WERI-Rb-1 (cell line): ENCODE data around the gene GNAQ.

Experiments used
- DNase-seq: peaks from one replicate; pipeline ENCODE4 v3.0.0-alpha.2; 2020
- H3K27ac ChIP-seq: fragments of 250-450 bp; sonication (Bioruptor Pico); 2 replicates; pipeline ENCODE4 v1.5.1; 2020; ENCODE audit warnings: mild to moderate bottlenecking, moderate library complexity
- H3K27me3 ChIP-seq: fragments of 250-450 bp; sonication (Bioruptor Pico); 2 replicates; pipeline ENCODE4 v1.5.1; 2021; ENCODE audit warnings: mild to moderate bottlenecking, low read depth, moderate library complexity; ENCODE audit not compliant: insufficient read depth, severe bottlenecking
- H3K36me3 ChIP-seq: fragments of 250-450 bp; sonication (Bioruptor Pico); 2 replicates; pipeline ENCODE4 v1.5.1; 2020; ENCODE audit warnings: mild to moderate bottlenecking, moderate library complexity
- H3K4me3 ChIP-seq: 2 replicates; pipeline ENCODE4 v1.5.1; 2011; ENCODE audit warnings: low read depth, mild to moderate bottlenecking, control low read depth, low read length
- H3K9me3 ChIP-seq: fragments of 250-450 bp; sonication (Bioruptor Pico); 2 replicates; pipeline ENCODE4 v1.5.1; 2021; ENCODE audit warnings: mild to moderate bottlenecking, moderate library complexity; ENCODE audit not compliant: severe bottlenecking
- TF ChIP-seq, protein P1 (sequence below): IDR thresholded peaks from 2 replicates; pipeline ENCODE4 v1.5.1; 2011; ENCODE audit warnings: low read depth, mild to moderate bottlenecking, control low read depth, inconsistent platforms, low read length

GNAQ gene

DNA sequence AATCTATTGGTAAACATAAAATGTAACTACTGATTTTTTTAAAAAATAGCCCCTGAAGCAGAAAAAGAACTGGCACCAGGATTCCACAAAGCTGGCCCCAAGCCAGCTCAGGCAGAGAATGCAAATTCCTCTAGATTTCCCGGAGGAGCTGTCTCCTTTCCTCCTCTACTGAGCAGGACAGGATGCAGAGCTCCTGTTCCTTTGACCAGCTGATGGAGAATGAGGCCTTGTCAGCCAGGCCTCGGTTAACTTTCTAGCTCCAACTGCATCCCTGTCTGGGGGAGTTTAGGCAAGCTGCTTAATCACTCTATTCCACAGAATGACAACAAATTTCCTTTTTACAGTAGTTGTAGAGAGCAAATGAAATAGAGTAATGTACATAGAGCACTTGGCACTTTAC, 155.5 kb downstream of the GNAQ start:
- Histone ChIP-seq H3K36me3 (no peaks in the 10 kb centered on the region), H3K27ac (no peak overlapping the region), H3K9me3 (no peaks in the 10 kb centered on the region), H3K27me3 (no peaks in the 10 kb centered on the region), H3K4me3 (no peak overlapping the region)
- TF ChIP-seq, protein P1, sequence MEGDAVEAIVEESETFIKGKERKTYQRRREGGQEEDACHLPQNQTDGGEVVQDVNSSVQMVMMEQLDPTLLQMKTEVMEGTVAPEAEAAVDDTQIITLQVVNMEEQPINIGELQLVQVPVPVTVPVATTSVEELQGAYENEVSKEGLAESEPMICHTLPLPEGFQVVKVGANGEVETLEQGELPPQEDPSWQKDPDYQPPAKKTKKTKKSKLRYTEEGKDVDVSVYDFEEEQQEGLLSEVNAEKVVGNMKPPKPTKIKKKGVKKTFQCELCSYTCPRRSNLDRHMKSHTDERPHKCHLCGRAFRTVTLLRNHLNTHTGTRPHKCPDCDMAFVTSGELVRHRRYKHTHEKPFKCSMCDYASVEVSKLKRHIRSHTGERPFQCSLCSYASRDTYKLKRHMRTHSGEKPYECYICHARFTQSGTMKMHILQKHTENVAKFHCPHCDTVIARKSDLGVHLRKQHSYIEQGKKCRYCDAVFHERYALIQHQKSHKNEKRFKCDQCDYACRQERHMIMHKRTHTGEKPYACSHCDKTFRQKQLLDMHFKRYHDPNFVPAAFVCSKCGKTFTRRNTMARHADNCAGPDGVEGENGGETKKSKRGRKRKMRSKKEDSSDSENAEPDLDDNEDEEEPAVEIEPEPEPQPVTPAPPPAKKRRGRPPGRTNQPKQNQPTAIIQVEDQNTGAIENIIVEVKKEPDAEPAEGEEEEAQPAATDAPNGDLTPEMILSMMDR = no peak
- peak; percentile 37 for DNase-seq

DNA sequence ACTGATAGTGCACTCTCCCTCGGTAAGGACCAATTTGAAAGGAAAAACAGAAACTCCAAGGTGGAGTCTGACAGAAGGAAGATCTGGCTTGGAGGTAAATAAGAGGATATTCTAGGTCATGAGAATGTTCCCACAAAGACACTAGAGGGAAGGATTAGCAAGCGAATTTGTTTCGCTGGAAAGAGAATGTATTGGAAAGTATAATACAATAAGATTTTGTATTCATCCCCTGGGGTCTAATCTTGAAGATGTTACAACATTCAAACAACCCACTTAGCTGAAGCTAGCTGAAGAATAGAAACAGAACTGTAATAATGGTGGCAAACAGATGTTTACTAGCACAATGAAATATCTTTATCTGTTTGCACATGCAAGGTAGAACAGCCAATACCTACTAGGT, 158.7 kb downstream of the GNAQ start:
- Histone ChIP-seq H3K9me3 (no peaks in the 10 kb centered on the region), H3K4me3 (no peak overlapping the region), H3K27ac (no peak overlapping the region), H3K27me3 (no peaks in the 10 kb centered on the region), H3K36me3 (no peaks in the 10 kb centered on the region)
- TF ChIP-seq, protein P1 = no peak
- no peak for DNase-seq

DNA sequence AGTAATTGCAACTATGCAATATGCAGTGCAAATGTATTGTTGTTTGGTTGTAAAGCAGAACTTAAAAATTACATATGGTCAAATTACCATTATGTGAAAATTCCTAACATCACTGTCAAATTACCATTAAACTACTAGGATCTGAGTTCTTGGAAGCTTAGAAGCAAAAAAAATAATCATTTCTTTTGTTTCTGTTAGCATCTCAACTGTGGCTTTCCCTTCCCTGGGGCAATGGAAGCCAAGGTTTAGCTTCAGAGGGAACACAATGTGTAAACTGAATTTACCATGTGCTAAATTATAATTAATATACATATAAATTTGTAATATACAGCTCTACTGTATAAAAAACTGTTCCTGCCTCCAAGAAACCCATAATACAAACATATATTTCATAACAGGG, 159.4 kb downstream of the GNAQ start:
- TF ChIP-seq, protein P1 = no peak
- no peak overlapping the region for H3K4me3 ChIP-seq
- no peaks in the 10 kb centered on the region for H3K27me3 ChIP-seq
- H3K36me3 ChIP-seq = no peaks in the 10 kb centered on the region
- no peak overlapping the region for H3K27ac ChIP-seq
- no peaks in the 10 kb centered on the region for H3K9me3 ChIP-seq
- no peak for DNase-seq

DNA sequence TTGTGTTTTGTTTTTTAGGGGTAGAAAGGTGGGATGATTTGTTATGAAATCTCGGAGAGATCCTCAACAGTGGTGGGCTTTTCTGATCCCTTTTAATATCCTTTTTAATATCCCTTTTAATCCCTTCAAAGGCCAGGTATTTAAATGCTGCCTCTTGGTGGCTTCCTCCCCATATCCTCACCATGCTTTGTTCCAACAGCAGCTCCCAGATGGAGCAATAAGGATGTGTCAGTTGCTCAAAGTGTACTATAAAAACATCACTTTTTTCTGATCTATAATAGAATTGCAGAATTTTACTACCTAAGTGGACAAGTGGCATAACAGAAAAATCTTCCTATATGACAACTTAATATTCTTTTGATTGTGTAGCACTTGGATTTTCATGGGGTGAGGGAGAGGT, 160.1 kb downstream of the GNAQ start:
- no peak overlapping the region for H3K27ac ChIP-seq
- TF ChIP-seq, protein P1 = no peak
- no peaks in the 10 kb centered on the region for H3K27me3 ChIP-seq
- H3K9me3 ChIP-seq = no peaks in the 10 kb centered on the region
- H3K36me3 ChIP-seq = no peaks in the 10 kb centered on the region
- DNase-seq = no peak
- no peak overlapping the region for H3K4me3 ChIP-seq

DNA sequence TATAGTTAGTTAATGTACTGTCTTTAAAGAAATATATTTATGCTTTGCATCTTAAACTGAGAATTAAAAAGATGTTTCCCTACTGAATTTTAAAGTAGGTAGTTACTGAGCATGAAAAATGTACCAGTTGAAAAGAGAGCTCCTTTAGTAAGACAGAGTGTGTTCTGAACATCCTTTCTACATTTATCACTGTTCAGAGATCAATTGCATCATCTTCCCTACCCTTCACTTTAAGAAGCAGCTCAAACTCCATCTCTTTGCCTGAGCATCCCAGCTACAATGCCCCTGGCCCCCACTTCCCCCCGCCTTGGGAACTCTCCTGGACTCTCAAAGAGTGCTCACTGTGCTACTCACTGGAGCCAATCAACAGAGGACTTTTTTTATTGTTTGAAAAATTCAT, 164.7 kb downstream of the GNAQ start:
- Histone ChIP-seq H3K9me3 (no peaks in the 10 kb centered on the region), H3K4me3 (no peak overlapping the region), H3K27me3 (no peaks in the 10 kb centered on the region), H3K27ac (no peak overlapping the region), H3K36me3 (no peaks in the 10 kb centered on the region)
- no peak for DNase-seq
- TF ChIP-seq, protein P1 = no peak

DNA sequence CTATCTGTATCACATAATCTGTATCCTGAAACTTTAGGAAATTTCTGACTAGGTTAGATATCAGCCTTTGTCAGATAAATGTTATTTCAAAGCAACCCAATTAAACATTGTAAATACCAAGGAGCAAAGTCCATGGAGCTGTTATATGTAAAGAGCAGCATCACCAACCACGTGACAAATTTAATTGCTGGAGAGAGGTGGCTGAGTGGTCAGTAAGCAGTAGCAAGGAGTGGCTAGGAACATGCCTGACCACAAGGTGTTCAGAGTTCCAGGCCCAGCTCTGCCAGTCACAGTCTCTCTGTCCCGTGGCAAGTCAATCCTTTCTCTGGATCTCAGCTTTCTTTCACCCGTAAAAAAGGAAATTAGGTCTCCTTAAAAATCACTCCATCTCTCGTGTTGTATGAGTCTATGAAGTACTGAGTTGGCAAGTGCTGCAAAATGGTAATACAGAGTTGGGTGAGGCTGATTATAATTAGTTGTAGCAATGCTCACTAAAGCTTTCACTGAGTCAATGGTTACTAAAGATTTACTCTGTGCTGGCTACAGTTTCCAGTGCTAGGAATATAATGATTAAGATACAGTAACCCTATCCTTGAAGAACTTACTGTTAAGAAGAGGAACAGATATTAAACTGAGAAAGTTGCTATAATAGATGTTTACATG, 166.1 kb downstream of the GNAQ start:
- Histone ChIP-seq H3K9me3 (no peaks in the 10 kb centered on the region), H3K4me3 (no peak overlapping the region), H3K36me3 (no peaks in the 10 kb centered on the region), H3K27ac (no peak overlapping the region), H3K27me3 (no peaks in the 10 kb centered on the region)
- DNase-seq = no peak
- TF ChIP-seq, protein P1 = no peak
